HepG2 (cell line): Measurements from ENCODE around the gene BMP6. TPM values are rescaled to one million over a fixed set of nuclear protein-coding genes. Genes with fewer than 3 reads are reported as not detected.

Source experiments
- ETV5 ChIP-seq: IDR thresholded peaks from 2 replicates; pipeline ENCODE4 v1.6.1; 2018; ENCODE audit warnings: missing biosample characterization, missing genetic modification reagents, inconsistent platforms, borderline replicate concordance
- FOXA3 ChIP-seq: IDR thresholded peaks from 2 replicates; pipeline ENCODE4 v1.6.1; 2016; ENCODE audit warnings: missing genetic modification reagents, missing compliant biosample characterization
- GPBP1L1 ChIP-seq: sonication (generic); formaldehyde crosslinking; IDR thresholded peaks from 2 replicates; pipeline ENCODE4 v1.5.0; 2020; ENCODE audit warnings: mild to moderate bottlenecking, missing genetic modification reagents
- GTF2F1 ChIP-seq: fragments of 150-350 bp; IDR thresholded peaks from 2 replicates; pipeline ENCODE4 v1.6.1; 2014; ENCODE audit warnings: low read length
- HHEX ChIP-seq: IDR thresholded peaks from 2 replicates; pipeline ENCODE4 v1.6.1; 2016; ENCODE audit warnings: control low read depth
- MAFF ChIP-seq: IDR thresholded peaks from 2 replicates; pipeline ENCODE4 v1.6.1; 2011; ENCODE audit warnings: low read depth, low read length, improper control_type of control experiment
- MZF1 ChIP-seq: sonication (generic); formaldehyde crosslinking; IDR thresholded peaks from 2 replicates; pipeline ENCODE4 v1.8.1; 2023; ENCODE audit warnings: mild to moderate bottlenecking, missing genetic modification reagents, borderline replicate concordance
- RXRA ChIP-seq: sonication (generic); formaldehyde crosslinking; IDR thresholded peaks from 2 replicates; pipeline ENCODE4 v1.5.1; 2020; ENCODE audit warnings: missing genetic modification reagents
- SKI ChIP-seq: fragments of 450-650 bp; IDR thresholded peaks from one replicate; pipeline ENCODE4 v1.6.1; 2018; ENCODE audit warnings: mild to moderate bottlenecking; ENCODE audit not compliant: partially characterized antibody
- ZBTB7A ChIP-seq: sonication (generic); formaldehyde crosslinking; IDR thresholded peaks from 2 replicates; pipeline ENCODE4 v1.8.0; 2022; ENCODE audit warnings: mild to moderate bottlenecking, missing genetic modification reagents
- ZMAT5 ChIP-seq: sonication (generic); formaldehyde crosslinking; IDR thresholded peaks from 2 replicates; pipeline ENCODE4 v1.5.0; 2020; ENCODE audit warnings: mild to moderate bottlenecking, low read depth, missing genetic modification reagents, borderline replicate concordance
- ZNF12 ChIP-seq: sonication (generic); formaldehyde crosslinking; IDR thresholded peaks from 2 replicates; pipeline ENCODE4 v1.5.0; 2020; ENCODE audit warnings: missing genetic modification reagents
- ZNF138 ChIP-seq: sonication (generic); formaldehyde crosslinking; IDR thresholded peaks from 2 replicates; pipeline ENCODE4 v1.5.0; 2020; ENCODE audit warnings: mild to moderate bottlenecking, low read depth, missing genetic modification reagents
- ZNF24 ChIP-seq: fragments of 450-650 bp; IDR thresholded peaks from 2 replicates; pipeline ENCODE4 v1.6.1; 2017; ENCODE audit warnings: antibody characterized with exemption, mild to moderate bottlenecking
- ZNF263 ChIP-seq: sonication (generic); formaldehyde crosslinking; IDR thresholded peaks from 2 replicates; pipeline ENCODE4 v1.4.0; 2020; ENCODE audit warnings: missing genetic modification reagents
- ZNF329 ChIP-seq: sonication (generic); formaldehyde crosslinking; IDR thresholded peaks from 2 replicates; pipeline ENCODE4 v1.9.0; 2021; ENCODE audit warnings: low read depth, mild to moderate bottlenecking, missing genetic modification reagents
- ZNF333 ChIP-seq: sonication (generic); formaldehyde crosslinking; IDR thresholded peaks from 2 replicates; pipeline ENCODE4 v1.4.0; 2020; ENCODE audit warnings: mild to moderate bottlenecking, missing genetic modification reagents, borderline replicate concordance
- ZNF552 ChIP-seq: sonication (generic); formaldehyde crosslinking; IDR thresholded peaks from 2 replicates; pipeline ENCODE4 v1.9.0; 2022; ENCODE audit warnings: missing genetic modification reagents, mild to moderate bottlenecking, borderline replicate concordance
- ZNF556 ChIP-seq: sonication (generic); formaldehyde crosslinking; IDR thresholded peaks from 2 replicates; pipeline ENCODE4 v1.4.0; 2020; ENCODE audit warnings: mild to moderate bottlenecking, missing genetic modification reagents, borderline replicate concordance
- ZNF607 ChIP-seq: sonication (generic); formaldehyde crosslinking; IDR thresholded peaks from 2 replicates; pipeline ENCODE4 v1.5.1; 2020; ENCODE audit warnings: missing genetic modification reagents, mild to moderate bottlenecking, borderline replicate concordance
- ZNF678 ChIP-seq: sonication (generic); formaldehyde crosslinking; IDR thresholded peaks from 2 replicates; pipeline ENCODE4 v1.4.0; 2020; ENCODE audit warnings: mild to moderate bottlenecking, missing genetic modification reagents
- polyA plus RNA-seq, 8 experiments: library from polyadenylated mRNA; depleted of rRNA in 3 of 8; stranded (reverse) in 7 of 8; unstranded in 1 of 8; fragments of >200 nt; fragmentation: Illumina TruSeq in 4 of 8; extraction: Trizol in 4 of 8; gene quantifications; 2 replicates each; pipeline versions ENCODE4 v1.2.1 to v1.2.3, GENCODE V29; 2011 to 2016; ENCODE audit warnings: low read depth in 4 of 8, missing spikeins in 1 of 8, mixed read lengths in 1 of 8; ENCODE audit not compliant: insufficient read depth in 1 of 8
- total RNA-seq, 5 experiments: library from RNA; depleted of rRNA; stranded (reverse); fragments of >200 nt; fragmentation: Illumina TruSeq; extraction: Trizol; gene quantifications; 2 replicates each; pipeline ENCODE4 v1.2.3, GENCODE V29; 2016; ENCODE audit warnings: low read depth in 1 of 5
- TF ChIP-seq, protein P1 (sequence below): sonication (generic); formaldehyde crosslinking; IDR thresholded peaks from 2 replicates; pipeline ENCODE4 v1.5.0; 2020; ENCODE audit warnings: mild to moderate bottlenecking, missing genetic modification reagents, borderline replicate concordance
- TF ChIP-seq, protein P2 (sequence below): sonication (generic); formaldehyde crosslinking; IDR thresholded peaks from 2 replicates; pipeline ENCODE4 v1.4.0; 2020; ENCODE audit warnings: missing genetic modification reagents, borderline replicate concordance

BMP6 gene
- total and polyA plus RNA-seq, 2 of the 13 experiments (the other 11 are each of a cell fraction or from before 2014, with no cell fraction given): 0.09 to 0.18 TPM

GRCh38 chr6:7910654-7911344 lies 184.9 kb downstream of the BMP6 start, which contains the start of gene TXNDC5 (continued):
- TF ChIP-seq, protein P1, sequence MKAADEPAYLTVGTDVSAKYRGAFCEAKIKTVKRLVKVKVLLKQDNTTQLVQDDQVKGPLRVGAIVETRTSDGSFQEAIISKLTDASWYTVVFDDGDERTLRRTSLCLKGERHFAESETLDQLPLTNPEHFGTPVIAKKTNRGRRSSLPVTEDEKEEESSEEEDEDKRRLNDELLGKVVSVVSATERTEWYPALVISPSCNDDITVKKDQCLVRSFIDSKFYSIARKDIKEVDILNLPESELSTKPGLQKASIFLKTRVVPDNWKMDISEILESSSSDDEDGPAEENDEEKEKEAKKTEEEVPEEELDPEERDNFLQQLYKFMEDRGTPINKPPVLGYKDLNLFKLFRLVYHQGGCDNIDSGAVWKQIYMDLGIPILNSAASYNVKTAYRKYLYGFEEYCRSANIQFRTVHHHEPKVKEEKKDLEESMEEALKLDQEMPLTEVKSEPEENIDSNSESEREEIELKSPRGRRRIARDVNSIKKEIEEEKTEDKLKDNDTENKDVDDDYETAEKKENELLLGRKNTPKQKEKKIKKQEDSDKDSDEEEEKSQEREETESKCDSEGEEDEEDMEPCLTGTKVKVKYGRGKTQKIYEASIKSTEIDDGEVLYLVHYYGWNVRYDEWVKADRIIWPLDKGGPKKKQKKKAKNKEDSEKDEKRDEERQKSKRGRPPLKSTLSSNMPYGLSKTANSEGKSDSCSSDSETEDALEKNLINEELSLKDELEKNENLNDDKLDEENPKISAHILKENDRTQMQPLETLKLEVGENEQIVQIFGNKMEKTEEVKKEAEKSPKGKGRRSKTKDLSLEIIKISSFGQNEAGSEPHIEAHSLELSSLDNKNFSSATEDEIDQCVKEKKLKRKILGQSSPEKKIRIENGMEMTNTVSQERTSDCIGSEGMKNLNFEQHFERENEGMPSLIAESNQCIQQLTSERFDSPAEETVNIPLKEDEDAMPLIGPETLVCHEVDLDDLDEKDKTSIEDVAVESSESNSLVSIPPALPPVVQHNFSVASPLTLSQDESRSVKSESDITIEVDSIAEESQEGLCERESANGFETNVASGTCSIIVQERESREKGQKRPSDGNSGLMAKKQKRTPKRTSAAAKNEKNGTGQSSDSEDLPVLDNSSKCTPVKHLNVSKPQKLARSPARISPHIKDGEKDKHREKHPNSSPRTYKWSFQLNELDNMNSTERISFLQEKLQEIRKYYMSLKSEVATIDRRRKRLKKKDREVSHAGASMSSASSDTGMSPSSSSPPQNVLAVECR (CRISPR knock-in tag): peak; percentile 74; the same call in 1 of the 2 replicates
- TF ChIP-seq ZNF24 (no peak), GTF2F1 (no peak), HHEX (CRISPR knock-in tag) (no peak), RXRA (CRISPR knock-in tag) (peak; percentile 68), ZNF607 (no peak), ZNF552 (CRISPR knock-in tag) (no peak), MAFF (no peak), FOXA3 (peak; percentile 32; the same call in 1 of the 2 replicates), ZBTB7A (CRISPR knock-in tag) (0 out of 2 replicates have a peak, but pooled peaks have one; percentile 42), SKI (peak; percentile 31), MZF1 (CRISPR knock-in tag) (no peak), ZNF12 (CRISPR knock-in tag) (no peak), ZMAT5 (no peak), ZNF138 (no peak), ZNF678 (CRISPR knock-in tag) (no peak), ZNF333 (CRISPR knock-in tag) (no peak), GPBP1L1 (CRISPR knock-in tag) (no peak), ZNF556 (CRISPR knock-in tag) (0 out of 2 replicates have a peak, but pooled peaks have one; percentile 53), ZNF329 (no peak), ZNF263 (CRISPR knock-in tag) (peak; percentile 44; the same call in 1 of the 2 replicates), ETV5 (CRISPR knock-in tag) (peak; percentile 49; the same call in 1 of the 2 replicates)
- TF ChIP-seq, protein P2, sequence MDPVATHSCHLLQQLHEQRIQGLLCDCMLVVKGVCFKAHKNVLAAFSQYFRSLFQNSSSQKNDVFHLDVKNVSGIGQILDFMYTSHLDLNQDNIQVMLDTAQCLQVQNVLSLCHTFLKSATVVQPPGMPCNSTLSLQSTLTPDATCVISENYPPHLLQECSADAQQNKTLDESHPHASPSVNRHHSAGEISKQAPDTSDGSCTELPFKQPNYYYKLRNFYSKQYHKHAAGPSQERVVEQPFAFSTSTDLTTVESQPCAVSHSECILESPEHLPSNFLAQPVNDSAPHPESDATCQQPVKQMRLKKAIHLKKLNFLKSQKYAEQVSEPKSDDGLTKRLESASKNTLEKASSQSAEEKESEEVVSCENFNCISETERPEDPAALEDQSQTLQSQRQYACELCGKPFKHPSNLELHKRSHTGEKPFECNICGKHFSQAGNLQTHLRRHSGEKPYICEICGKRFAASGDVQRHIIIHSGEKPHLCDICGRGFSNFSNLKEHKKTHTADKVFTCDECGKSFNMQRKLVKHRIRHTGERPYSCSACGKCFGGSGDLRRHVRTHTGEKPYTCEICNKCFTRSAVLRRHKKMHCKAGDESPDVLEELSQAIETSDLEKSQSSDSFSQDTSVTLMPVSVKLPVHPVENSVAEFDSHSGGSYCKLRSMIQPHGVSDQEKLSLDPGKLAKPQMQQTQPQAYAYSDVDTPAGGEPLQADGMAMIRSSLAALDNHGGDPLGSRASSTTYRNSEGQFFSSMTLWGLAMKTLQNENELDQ (CRISPR knock-in tag): no peak
